Endothelial cell of umbilical vein (primary cell): ENCODE measurements around the gene LAIR1.

Experiments
- EZH2 ChIP-seq: IDR thresholded peaks from 2 replicates; pipeline ENCODE4 v1.6.1; 2012; ENCODE audit warnings: borderline replicate concordance, low read depth, mild to moderate bottlenecking, moderate library complexity, low read length, inconsistent platforms; ENCODE audit not compliant: severe bottlenecking
- FOS ChIP-seq: IDR thresholded peaks from 2 replicates; pipeline ENCODE4 v1.6.1; 2011; ENCODE audit warnings: mild to moderate bottlenecking, low read length, moderate library complexity, borderline replicate concordance; ENCODE audit not compliant: insufficient read depth
- JUN ChIP-seq: IDR thresholded peaks from 2 replicates; pipeline ENCODE4 v1.6.1; 2011; ENCODE audit warnings: borderline replicate concordance, low read depth; ENCODE audit not compliant: insufficient read length, insufficient read depth
- MYC ChIP-seq: IDR thresholded peaks from one replicate; pipeline ENCODE4 v1.6.1; 2011; ENCODE audit warnings: mild to moderate bottlenecking, low read depth, low read length
- POLR2A ChIP-seq: IDR thresholded peaks from 2 replicates; pipeline ENCODE4 v1.6.1; 2012; ENCODE audit warnings: low read depth, mild to moderate bottlenecking, control low read depth, low read length
- POLR2AphosphoS5 ChIP-seq: IDR thresholded peaks from 2 replicates; pipeline ENCODE4 v1.6.1; 2012; ENCODE audit warnings: low read depth, mild to moderate bottlenecking, control low read depth, low read length, moderate library complexity; ENCODE audit not compliant: insufficient read depth
- TF ChIP-seq, protein P1 (sequence below), 2 donors: IDR thresholded peaks; 1 replicate in 1 of 2; 2 replicates in 1 of 2; pipeline ENCODE4 v1.5.1; 2011; ENCODE audit warnings: low read length in 2 of 2, mild to moderate bottlenecking in 2 of 2, moderate library complexity in 2 of 2, control low read depth in 1 of 2, inconsistent platforms in 1 of 2, low read depth in 1 of 2; ENCODE audit not compliant: insufficient read depth in 1 of 2; ENCODE audit errors: extremely low read depth in 1 of 2
- TF ChIP-seq, protein P2 (sequence below): IDR thresholded peaks from 2 replicates; pipeline ENCODE4 v1.6.1; 2011; ENCODE audit not compliant: insufficient read depth, insufficient read length

DNA sequence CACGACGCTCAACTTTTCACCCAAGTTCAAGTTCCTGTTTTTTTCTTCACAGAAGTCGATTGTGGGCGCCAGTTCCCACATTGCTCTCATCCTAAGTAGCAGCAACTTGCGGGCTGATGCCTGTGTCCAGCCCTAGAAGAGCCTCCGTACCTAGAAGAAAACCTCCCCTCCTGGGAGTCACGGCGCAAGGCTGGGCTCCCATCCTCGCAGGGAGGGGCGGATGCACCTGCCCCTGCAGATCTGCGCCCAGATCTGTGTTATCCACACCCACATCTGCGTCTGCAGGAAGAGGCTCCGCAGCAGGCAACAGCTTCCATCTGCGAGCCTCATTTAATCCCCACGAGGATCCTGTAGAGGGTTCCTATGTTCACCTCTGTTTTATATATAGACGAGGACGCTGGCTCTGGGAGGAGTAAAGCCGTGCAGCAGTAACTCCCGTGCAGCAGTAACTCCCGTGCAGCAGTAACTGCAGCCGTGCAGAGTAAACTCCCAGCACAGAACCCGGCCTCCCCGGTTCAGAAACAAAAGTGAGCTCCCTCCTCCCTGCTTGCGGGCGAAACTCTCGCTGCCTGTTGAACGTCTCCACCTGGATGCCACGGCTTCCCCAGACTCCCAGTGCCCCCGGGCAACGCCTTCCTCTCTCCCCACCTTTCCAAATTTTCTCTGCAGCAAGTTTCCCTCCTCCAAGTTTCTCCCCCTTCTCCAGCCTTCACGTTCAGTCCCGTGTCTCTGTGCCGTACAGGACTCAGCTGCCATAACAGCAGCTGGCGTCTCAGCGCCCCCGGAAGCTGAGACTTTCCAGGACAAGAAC, 23.5 kb upstream of the LAIR1 start:
- no peak for TF ChIP-seq EZH2
- TF ChIP-seq, protein P1, sequence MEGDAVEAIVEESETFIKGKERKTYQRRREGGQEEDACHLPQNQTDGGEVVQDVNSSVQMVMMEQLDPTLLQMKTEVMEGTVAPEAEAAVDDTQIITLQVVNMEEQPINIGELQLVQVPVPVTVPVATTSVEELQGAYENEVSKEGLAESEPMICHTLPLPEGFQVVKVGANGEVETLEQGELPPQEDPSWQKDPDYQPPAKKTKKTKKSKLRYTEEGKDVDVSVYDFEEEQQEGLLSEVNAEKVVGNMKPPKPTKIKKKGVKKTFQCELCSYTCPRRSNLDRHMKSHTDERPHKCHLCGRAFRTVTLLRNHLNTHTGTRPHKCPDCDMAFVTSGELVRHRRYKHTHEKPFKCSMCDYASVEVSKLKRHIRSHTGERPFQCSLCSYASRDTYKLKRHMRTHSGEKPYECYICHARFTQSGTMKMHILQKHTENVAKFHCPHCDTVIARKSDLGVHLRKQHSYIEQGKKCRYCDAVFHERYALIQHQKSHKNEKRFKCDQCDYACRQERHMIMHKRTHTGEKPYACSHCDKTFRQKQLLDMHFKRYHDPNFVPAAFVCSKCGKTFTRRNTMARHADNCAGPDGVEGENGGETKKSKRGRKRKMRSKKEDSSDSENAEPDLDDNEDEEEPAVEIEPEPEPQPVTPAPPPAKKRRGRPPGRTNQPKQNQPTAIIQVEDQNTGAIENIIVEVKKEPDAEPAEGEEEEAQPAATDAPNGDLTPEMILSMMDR (IDR thresholded peaks at IDR 0.05; ENCODE audit: extremely low read depth in 1 of 2, insufficient read depth in 1 of 2, low read depth in 1 of 2, low read length in 2 of 2) = no peak
- TF ChIP-seq, protein P2, sequence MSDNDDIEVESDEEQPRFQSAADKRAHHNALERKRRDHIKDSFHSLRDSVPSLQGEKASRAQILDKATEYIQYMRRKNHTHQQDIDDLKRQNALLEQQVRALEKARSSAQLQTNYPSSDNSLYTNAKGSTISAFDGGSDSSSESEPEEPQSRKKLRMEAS = no peak
- no peak for TF ChIP-seq MYC
- TF ChIP-seq POLR2AphosphoS5 = no peak
- TF ChIP-seq FOS = no peak
- TF ChIP-seq POLR2A = no peak
- TF ChIP-seq JUN = no peak
